GM21447 (cell line): ENCODE measurements around the gene DTX2.
"Not testable (repeated sequence)": the region's sequence is repeated elsewhere in the genome, so short reads cannot be mapped to it uniquely, and the experiment has no call there.

ENCODE experiments used
- ATAC-seq: cut with Tn5 transposase; IDR thresholded peaks from one replicate; pipeline ENCODE4 v1.9.1; 2021; ENCODE audit not compliant: unreplicated experiment

DTX2 gene

DNA sequence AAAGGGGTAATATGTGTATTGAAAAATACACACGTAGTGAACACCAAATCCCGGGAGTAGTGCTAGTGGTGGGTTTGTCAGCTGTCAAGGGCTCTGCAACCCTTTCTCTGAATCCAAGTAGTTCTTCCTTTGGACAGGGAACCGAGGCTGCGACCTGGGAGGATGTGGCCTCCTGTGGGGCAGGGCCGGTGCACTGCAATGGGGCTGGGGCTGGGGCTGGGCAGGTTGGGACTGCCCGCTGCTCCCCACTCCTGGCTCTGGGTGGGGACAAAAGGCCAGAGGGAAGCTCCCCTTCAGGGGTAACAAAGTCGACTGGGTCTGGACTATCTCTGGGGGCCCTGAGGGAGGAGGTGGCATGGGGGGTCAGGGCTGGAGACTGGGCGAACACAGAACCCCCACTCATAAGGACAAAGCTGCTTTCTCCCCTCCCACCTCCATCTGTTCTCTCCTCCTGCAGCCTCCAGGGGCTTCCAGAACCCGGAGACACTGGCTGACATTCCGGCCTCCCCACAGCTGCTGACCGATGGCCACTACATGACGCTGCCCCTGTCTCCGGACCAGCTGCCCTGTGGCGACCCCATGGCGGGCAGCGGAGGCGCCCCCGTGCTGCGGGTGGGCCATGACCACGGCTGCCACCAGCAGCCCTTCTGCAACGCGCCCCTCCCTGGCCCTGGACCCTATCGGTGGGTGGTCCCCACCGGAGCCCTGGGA is 49.8 kb downstream of the DTX2 start:
- ATAC-seq, result not testable (repeated sequence)

GRCh38 chr7:76511911-76512885 is 50.7 kb downstream of the DTX2 start:
- not testable (repeated sequence) for ATAC-seq

GRCh38 chr7:76512941-76513816 is 51.7 kb downstream of the DTX2 start:
- ATAC-seq, result no peak

DNA sequence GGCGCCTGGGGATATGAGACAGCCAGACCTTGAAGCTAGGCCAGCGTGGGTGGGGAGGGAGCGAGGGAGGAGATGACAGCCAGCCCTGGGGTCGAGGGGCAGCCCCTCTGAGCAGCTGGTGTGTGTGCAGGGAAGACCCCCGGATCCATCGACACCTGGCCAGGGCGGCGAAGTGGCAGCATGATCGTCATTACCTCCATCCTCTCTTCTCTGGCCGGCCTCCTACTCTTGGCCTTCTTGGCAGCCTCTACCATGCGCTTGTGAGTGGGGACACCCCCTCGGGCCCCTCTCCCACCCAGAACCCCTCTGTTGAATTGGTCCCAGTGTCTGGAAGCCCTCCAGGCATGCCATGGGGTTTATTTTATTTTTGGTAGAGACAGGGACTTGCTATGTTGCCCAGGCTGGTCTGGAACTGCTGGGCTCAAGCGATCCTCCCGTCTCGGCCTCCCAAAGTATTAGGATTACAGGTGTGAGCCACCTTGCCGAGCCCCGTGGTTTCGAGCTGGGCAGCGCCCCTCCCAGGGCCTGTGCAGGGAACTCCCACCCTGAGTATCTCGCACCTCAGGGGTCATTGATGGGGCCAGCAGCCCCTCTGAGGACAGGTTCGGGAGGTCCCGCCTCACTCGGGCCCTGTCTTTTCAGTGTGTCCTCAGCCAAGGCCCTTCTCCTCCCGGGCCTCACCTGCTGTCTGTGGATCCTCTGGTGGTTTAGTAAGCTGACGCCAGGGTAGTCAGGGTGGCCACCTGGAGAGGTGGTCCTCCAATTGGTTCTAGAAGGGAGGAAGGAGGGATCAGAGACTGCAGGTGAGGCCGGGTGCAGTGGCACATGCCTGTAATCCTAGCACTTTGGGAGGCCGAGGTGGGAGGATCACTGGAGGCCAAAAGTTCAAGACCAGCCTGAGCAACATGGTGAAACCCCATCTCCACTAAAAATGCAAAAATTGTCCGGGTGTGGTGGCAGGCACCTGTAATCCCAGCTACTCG is 52.6 kb downstream of the DTX2 start:
- no peak for ATAC-seq

- no peak for ATAC-seq
Observed at GRCh38 chr7:76514926-76515771, 53.6 kb downstream of the DTX2 start.

DNA sequence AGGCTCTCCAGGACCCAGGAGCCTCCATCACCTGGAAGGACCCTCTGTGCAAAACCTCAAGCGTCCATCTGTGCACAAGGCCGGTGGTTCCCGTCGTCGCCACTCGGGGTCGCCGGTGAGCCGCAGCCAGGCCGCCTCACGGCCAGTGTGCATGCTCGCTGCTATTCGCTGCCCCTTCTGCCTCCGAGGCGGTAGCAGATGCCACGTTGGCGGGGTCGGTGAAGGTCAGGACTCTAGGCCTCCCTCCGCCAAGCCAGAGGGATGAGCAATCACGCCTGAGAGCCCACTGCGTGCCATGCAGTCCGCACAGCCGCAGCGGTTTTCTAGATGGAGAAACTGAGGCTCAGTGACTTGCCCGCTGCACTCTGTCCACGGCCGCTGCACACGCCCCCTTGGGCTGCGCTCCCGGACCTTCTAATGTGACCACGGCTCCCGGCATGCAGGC is 54.5 kb downstream of the DTX2 start:
- ATAC-seq, result no peak

- ATAC-seq, result not testable (repeated sequence)
Observed at GRCh38 chr7:76516932-76517331, 55.4 kb downstream of the DTX2 start.

- ATAC-seq, result not testable (repeated sequence)
Observed at GRCh38 chr7:76526183-76526582, 64.7 kb downstream of the DTX2 start.

- ATAC-seq, result not testable (repeated sequence)
Observed at GRCh38 chr7:76531643-76532042, 70.1 kb downstream of the DTX2 start.

- ATAC-seq, result not testable (repeated sequence)
Observed at GRCh38 chr7:76543197-76543596, 81.7 kb downstream of the DTX2 start, which contains the start of gene SPDYE16. Gene SPDYE16 (minus strand): TSS chr7:76543297. CDS start chr7:76541459, 1,838 bp downstream.

GRCh38 chr7:76549025-76549854 is 87.7 kb downstream of the DTX2 start:
- ATAC-seq, result peak; percentile 99

- ATAC-seq, result not testable (repeated sequence)
Observed at GRCh38 chr7:76549855-76550248, 88.3 kb downstream of the DTX2 start.

GRCh38 chr7:76551992-76552391 is 90.5 kb downstream of the DTX2 start:
- not testable (repeated sequence) for ATAC-seq
